ENCODE measurements around the gene ARMC2. TPM values are rescaled to one million over a fixed set of nuclear protein-coding genes. Genes with fewer than 3 reads are reported as not detected.
"Not testable (repeated sequence)": the region's sequence is repeated elsewhere in the genome, so short reads cannot be mapped to it uniquely, and the experiment has no call there.

ARMC2 gene
- total RNA-seq, 2 experiments from 2014 or later = 10.3 to 10.9 TPM

GRCh38 chr6:108890898-108891297 is 42.7 kb downstream of the ARMC2 start:
- H3K36me3 Mint-ChIP-seq (ENCODE audit: low read depth); H3K27ac Mint-ChIP-seq; H3K4me3 Mint-ChIP-seq; DNase-seq; H3K9me3 Mint-ChIP-seq (ENCODE audit: insufficient read depth); ATAC-seq; H3K27me3 Mint-ChIP-seq (ENCODE audit: low read depth): not testable (repeated sequence)
- ChIA-PET POLR2A (interaction anchor here (1.3 kb wide), 1 partner anchor 43 kb away, joined by 3 read pairs; the partner anchor contains the start of gene ARMC2), CTCF (interaction anchor here (1.2 to 1.9 kb wide), 3 partner anchors 25 to 349 kb away, joined by 3 to 4 read pairs (median 4); no protein-coding TSS in a partner anchor)
- H3K4me1 Mint-ChIP-seq (ENCODE audit: low read depth) = peaks cover 20% of the 10 kb centered on the region

- Mint-ChIP-seq H3K4me1 (ENCODE audit: low read depth) (peaks cover 50% of the 10 kb centered on the region), H3K9me3 (ENCODE audit: insufficient read depth) (peaks cover under 1% of the 10 kb centered on the region), H3K36me3 (ENCODE audit: low read depth) (peaks cover 12% of the 10 kb centered on the region), H3K27me3 (ENCODE audit: low read depth) (no peaks in the 10 kb centered on the region), H3K4me3 (peak overlapping the region; percentile 3), H3K27ac (peak overlapping the region; percentile 53)
- ATAC-seq (peak; percentile 81), DNase-seq (no peak)
- ChIA-PET POLR2A (no interaction called here), CTCF (interaction anchor here (1.4 to 3.5 kb wide), 4 partner anchors 19 to 177 kb away, joined by 4 to 42 read pairs (median 16); no protein-coding TSS in a partner anchor)
Measured at GRCh38 chr6:108895571-108895970, 47.3 kb downstream of the ARMC2 start.

GRCh38 chr6:108896111-108896661 is 48.0 kb downstream of the ARMC2 start:
- H3K4me3 Mint-ChIP-seq = peak overlapping the region; percentile 54

GRCh38 chr6:108897371-108897770 is 49.1 kb downstream of the ARMC2 start:
- H3K9me3 Mint-ChIP-seq (ENCODE audit: insufficient read depth) = peaks cover 3% of the 10 kb centered on the region
- no peaks in the 10 kb centered on the region for H3K27me3 Mint-ChIP-seq (ENCODE audit: low read depth)
- H3K4me1 Mint-ChIP-seq (ENCODE audit: low read depth) = peaks cover 52% of the 10 kb centered on the region
- ChIA-PET CTCF (interaction anchor here (1.3 to 2.9 kb wide), 2 partner anchors 26 to 175 kb away, joined by 3 to 14 read pairs; no protein-coding TSS in a partner anchor), POLR2A (no interaction called here)
- ATAC-seq (no peak), DNase-seq (no peak)
- H3K4me3 Mint-ChIP-seq = no peak overlapping the region
- H3K27ac Mint-ChIP-seq = no peak overlapping the region
- peaks cover 21% of the 10 kb centered on the region for H3K36me3 Mint-ChIP-seq (ENCODE audit: low read depth)

More at GRCh38 chr6:108896111-108896661, 48.0 kb downstream of the ARMC2 start:
- DNase-seq = no peak
- peaks cover 50% of the 10 kb centered on the region for H3K4me1 Mint-ChIP-seq (ENCODE audit: low read depth)
- no peaks in the 10 kb centered on the region for H3K27me3 Mint-ChIP-seq (ENCODE audit: low read depth)
- CTCF ChIA-PET = interaction anchor here (1.0 to 2.9 kb wide), 4 partner anchors 9 to 354 kb away, joined by 3 to 14 read pairs (median 4); no protein-coding TSS in a partner anchor
- H3K36me3 Mint-ChIP-seq (ENCODE audit: low read depth) = peaks cover 15% of the 10 kb centered on the region
- POLR2A ChIA-PET = interaction anchor here (0.6 to 0.8 kb wide), 2 partner anchors 24 to 26 kb away, joined by 3 read pairs; no protein-coding TSS in a partner anchor
- peaks cover 3% of the 10 kb centered on the region for H3K9me3 Mint-ChIP-seq (ENCODE audit: insufficient read depth)
- peak; percentile 73 for ATAC-seq
- H3K27ac Mint-ChIP-seq = peak overlapping the region; percentile 86

GRCh38 chr6:108902382-108902792 is 54.2 kb downstream of the ARMC2 start:
- POLR2A ChIA-PET = interaction anchor here (0.6 to 1.1 kb wide), 5 partner anchors 28 to 641 kb away, joined by 3 read pairs; partner anchors contain the start of gene SNX3
- H3K4me1 Mint-ChIP-seq (ENCODE audit: low read depth) = peaks cover 51% of the 10 kb centered on the region
- DNase-seq (no peak), ATAC-seq (peak; percentile 57)
- peak overlapping the region; percentile 80 for H3K27ac Mint-ChIP-seq
- H3K9me3 Mint-ChIP-seq (ENCODE audit: insufficient read depth) = peaks cover 3% of the 10 kb centered on the region
- CTCF ChIA-PET = interaction anchor here (0.6 to 2.1 kb wide), 12 partner anchors 9 to 170 kb away, joined by 3 to 14 read pairs (median 4); partner anchors contain the start of gene ARMC2
- peak overlapping the region; percentile 26 for H3K4me3 Mint-ChIP-seq
- peaks cover 30% of the 10 kb centered on the region for H3K36me3 Mint-ChIP-seq (ENCODE audit: low read depth)
- H3K27me3 Mint-ChIP-seq (ENCODE audit: low read depth) = no peaks in the 10 kb centered on the region

- H3K9me3 Mint-ChIP-seq (ENCODE audit: insufficient read depth) = peaks cover 3% of the 10 kb centered on the region
- H3K4me3 Mint-ChIP-seq = no peak overlapping the region
- ChIA-PET POLR2A (no interaction called here), CTCF (interaction anchor here (0.7 to 3.8 kb wide), 3 partner anchors 10 to 12 kb away, joined by 3 to 34 read pairs (median 4); no protein-coding TSS in a partner anchor)
- ATAC-seq = no peak
- H3K27me3 Mint-ChIP-seq (ENCODE audit: low read depth) = no peaks in the 10 kb centered on the region
- peaks cover 44% of the 10 kb centered on the region for H3K4me1 Mint-ChIP-seq (ENCODE audit: low read depth)
- H3K27ac Mint-ChIP-seq = no peak overlapping the region
- no peak for DNase-seq
- peaks cover 27% of the 10 kb centered on the region for H3K36me3 Mint-ChIP-seq (ENCODE audit: low read depth)
Measured at GRCh38 chr6:108903796-108904195, 55.6 kb downstream of the ARMC2 start.

GRCh38 chr6:108904741-108905140 is 56.5 kb downstream of the ARMC2 start:
- H3K36me3 Mint-ChIP-seq (ENCODE audit: low read depth) = peaks cover 25% of the 10 kb centered on the region
- peaks cover 3% of the 10 kb centered on the region for H3K9me3 Mint-ChIP-seq (ENCODE audit: insufficient read depth)
- H3K27me3 Mint-ChIP-seq (ENCODE audit: low read depth) = no peaks in the 10 kb centered on the region
- ATAC-seq (peak; percentile 24), DNase-seq (peak; percentile 38)
- peaks cover 44% of the 10 kb centered on the region for H3K4me1 Mint-ChIP-seq (ENCODE audit: low read depth)
- ChIA-PET CTCF (interaction anchor here (0.7 to 3.8 kb wide), 6 partner anchors 8 to 41 kb away, joined by 3 to 34 read pairs (median 3); no protein-coding TSS in a partner anchor), POLR2A (interaction anchor here (1.2 kb wide), 1 partner anchor 19 kb away, joined by 3 read pairs; no protein-coding TSS in a partner anchor)
- H3K27ac Mint-ChIP-seq = no peak overlapping the region
- no peak overlapping the region for H3K4me3 Mint-ChIP-seq

GRCh38 chr6:108914235-108915022 is 66.2 kb downstream of the ARMC2 start:
- H3K27me3 Mint-ChIP-seq (ENCODE audit: low read depth) = peaks cover 26% of the 10 kb centered on the region
- CTCF ChIA-PET = interaction anchor here (0.6 to 5.1 kb wide), 21 partner anchors 9 to 369 kb away, joined by 3 to 58 read pairs (median 4); no protein-coding TSS in a partner anchor
- DNase-seq = peak; percentile 54
- no peak overlapping the region for H3K27ac Mint-ChIP-seq
- ATAC-seq = no peak
- POLR2A ChIA-PET = interaction anchor here (0.6 to 1.2 kb wide), 2 partner anchors 32 to 95 kb away, joined by 3 read pairs; no protein-coding TSS in a partner anchor
- H3K4me1 Mint-ChIP-seq (ENCODE audit: low read depth) = peaks cover 16% of the 10 kb centered on the region
- no peaks in the 10 kb centered on the region for H3K36me3 Mint-ChIP-seq (ENCODE audit: low read depth)
- no peak overlapping the region for H3K4me3 Mint-ChIP-seq
- H3K9me3 Mint-ChIP-seq (ENCODE audit: insufficient read depth) = no peaks in the 10 kb centered on the region

- Mint-ChIP-seq H3K27ac (no peak overlapping the region), H3K4me1 (ENCODE audit: low read depth) (peaks cover 23% of the 10 kb centered on the region), H3K4me3 (no peak overlapping the region), H3K9me3 (ENCODE audit: insufficient read depth) (no peaks in the 10 kb centered on the region), H3K36me3 (ENCODE audit: low read depth) (no peaks in the 10 kb centered on the region), H3K27me3 (ENCODE audit: low read depth) (peaks cover 26% of the 10 kb centered on the region)
- POLR2A ChIA-PET = interaction anchor here (1.2 kb wide), 1 partner anchor 94 kb away, joined by 3 read pairs; no protein-coding TSS in a partner anchor
- no peak for DNase-seq
- no peak for ATAC-seq
- CTCF ChIA-PET = interaction anchor here (0.6 to 5.1 kb wide), 17 partner anchors 8 to 369 kb away, joined by 3 to 58 read pairs (median 5); no protein-coding TSS in a partner anchor
Measured at GRCh38 chr6:108915258-108915657, 67.0 kb downstream of the ARMC2 start.

- ATAC-seq (no peak), DNase-seq (no peak)
- H3K4me1 Mint-ChIP-seq (ENCODE audit: low read depth) = peaks cover 32% of the 10 kb centered on the region
- ChIA-PET POLR2A (interaction anchor here (0.6 to 0.7 kb wide), 2 partner anchors 27 to 176 kb away, joined by 3 to 4 read pairs; no protein-coding TSS in a partner anchor), CTCF (interaction anchor here (0.6 to 5.1 kb wide), 12 partner anchors 11 to 375 kb away, joined by 3 to 58 read pairs (median 3); no protein-coding TSS in a partner anchor)
- H3K27ac Mint-ChIP-seq = no peak overlapping the region
- no peaks in the 10 kb centered on the region for H3K9me3 Mint-ChIP-seq (ENCODE audit: insufficient read depth)
- peaks cover 24% of the 10 kb centered on the region for H3K27me3 Mint-ChIP-seq (ENCODE audit: low read depth)
- no peaks in the 10 kb centered on the region for H3K36me3 Mint-ChIP-seq (ENCODE audit: low read depth)
- H3K4me3 Mint-ChIP-seq = no peak overlapping the region
Measured at GRCh38 chr6:108916026-108916686, 67.9 kb downstream of the ARMC2 start.

- Mint-ChIP-seq H3K27ac (peak overlapping the region; percentile 19), H3K27me3 (ENCODE audit: low read depth) (peaks cover 23% of the 10 kb centered on the region), H3K36me3 (ENCODE audit: low read depth) (peaks cover 21% of the 10 kb centered on the region), H3K4me1 (ENCODE audit: low read depth) (peaks cover 59% of the 10 kb centered on the region), H3K4me3 (no peak overlapping the region), H3K9me3 (ENCODE audit: insufficient read depth) (peaks cover 3% of the 10 kb centered on the region)
- DNase-seq = no peak
- ChIA-PET POLR2A (interaction anchor here (0.6 to 2.5 kb wide), 4 partner anchors 22 to 638 kb away, joined by 3 to 10 read pairs (median 4); partner anchors contain the start of genes CEP57L1 and SESN1), CTCF (interaction anchor here (1.4 to 5.8 kb wide), 7 partner anchors 7 to 154 kb away, joined by 3 to 44 read pairs (median 8); no protein-coding TSS in a partner anchor)
- no peak for ATAC-seq
Measured at GRCh38 chr6:108920751-108921150, 72.5 kb downstream of the ARMC2 start.

Measured in activated CD8-positive, alpha-beta T cell treated with anti-CD3 and anti-CD28 coated beads, Interleukin-2, amount 10 ng/mL, durations not matched to agents 7 days and 5 days (primary cell).